Measurements from ENCODE around the gene SNRNP27.

DNA sequence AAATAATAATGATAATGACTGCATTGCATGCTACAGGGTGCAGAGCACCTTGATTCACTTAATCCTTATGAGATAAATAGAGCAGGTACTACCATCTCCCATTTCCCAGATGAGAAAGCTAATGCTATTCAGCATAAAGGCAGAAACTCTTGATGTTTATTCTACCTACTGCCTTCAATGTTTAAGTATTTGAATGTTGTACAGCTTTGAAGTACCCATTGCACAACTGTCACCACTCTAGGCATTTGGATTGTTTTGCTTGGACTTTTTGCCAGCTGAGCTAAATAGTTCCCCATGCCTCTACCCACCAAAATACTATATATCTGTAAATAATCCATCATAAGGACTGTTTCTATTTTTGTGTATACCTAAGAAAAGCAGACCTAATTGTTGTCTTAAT lies 13.5 kb downstream of the SNRNP27 start:
- TF ChIP-seq, protein P1, sequence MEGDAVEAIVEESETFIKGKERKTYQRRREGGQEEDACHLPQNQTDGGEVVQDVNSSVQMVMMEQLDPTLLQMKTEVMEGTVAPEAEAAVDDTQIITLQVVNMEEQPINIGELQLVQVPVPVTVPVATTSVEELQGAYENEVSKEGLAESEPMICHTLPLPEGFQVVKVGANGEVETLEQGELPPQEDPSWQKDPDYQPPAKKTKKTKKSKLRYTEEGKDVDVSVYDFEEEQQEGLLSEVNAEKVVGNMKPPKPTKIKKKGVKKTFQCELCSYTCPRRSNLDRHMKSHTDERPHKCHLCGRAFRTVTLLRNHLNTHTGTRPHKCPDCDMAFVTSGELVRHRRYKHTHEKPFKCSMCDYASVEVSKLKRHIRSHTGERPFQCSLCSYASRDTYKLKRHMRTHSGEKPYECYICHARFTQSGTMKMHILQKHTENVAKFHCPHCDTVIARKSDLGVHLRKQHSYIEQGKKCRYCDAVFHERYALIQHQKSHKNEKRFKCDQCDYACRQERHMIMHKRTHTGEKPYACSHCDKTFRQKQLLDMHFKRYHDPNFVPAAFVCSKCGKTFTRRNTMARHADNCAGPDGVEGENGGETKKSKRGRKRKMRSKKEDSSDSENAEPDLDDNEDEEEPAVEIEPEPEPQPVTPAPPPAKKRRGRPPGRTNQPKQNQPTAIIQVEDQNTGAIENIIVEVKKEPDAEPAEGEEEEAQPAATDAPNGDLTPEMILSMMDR (IDR thresholded peaks at IDR 0.05) = no peak
- no peak for TF ChIP-seq POLR2A (IDR thresholded peaks at IDR 0.05)
